RWPE2 (cell line): Measurements from ENCODE around the gene C14orf132.
A peak's percentile ranks its signal among the peaks of the same experiment; 100 is the strongest.
"Not testable (repeated sequence)": the region's sequence is repeated elsewhere in the genome, so short reads cannot be mapped to it uniquely, and the experiment has no call there.

Experiments used
- ATAC-seq: fragments of 200-7000 bp; cut with Tn5 transposase; 3 replicates; pipeline ENCODE4 v1.9.1; 2021; ENCODE audit warnings: low read depth
- DNase-seq: peaks from one replicate; pipeline ENCODE4 v3.0.0-alpha.2; 2020; ENCODE audit warnings: low spot score
- H3K27ac ChIP-seq: fragments of 450-650 bp; 2 replicates; pipeline ENCODE4 v1.5.1; 2017; ENCODE audit warnings: mild to moderate bottlenecking; ENCODE audit not compliant: poor library complexity, severe bottlenecking
- H3K27me3 ChIP-seq: fragments of 250-450 bp; sonication (Bioruptor Pico); 2 replicates; pipeline ENCODE4 v1.5.1; 2021; ENCODE audit warnings: mild to moderate bottlenecking, moderate library complexity; ENCODE audit not compliant: insufficient read depth, poor library complexity, severe bottlenecking
- H3K36me3 ChIP-seq: fragments of 250-450 bp; sonication (Bioruptor Pico); 2 replicates; pipeline ENCODE4 v1.5.1; 2020; ENCODE audit warnings: low read depth, mild to moderate bottlenecking, moderate library complexity
- H3K4me1 ChIP-seq: fragments of 250-450 bp; sonication (Bioruptor Pico); 2 replicates; pipeline ENCODE4 v1.5.1; 2021; ENCODE audit warnings: mild to moderate bottlenecking, moderate library complexity; ENCODE audit not compliant: insufficient read depth, poor library complexity, severe bottlenecking
- H3K4me3 ChIP-seq: fragments of 250-450 bp; sonication (Bioruptor Pico); 2 replicates; pipeline ENCODE4 v1.5.1; 2021; ENCODE audit warnings: mild to moderate bottlenecking, moderate library complexity; ENCODE audit not compliant: severe bottlenecking
- H3K9me3 ChIP-seq: fragments of 250-450 bp; sonication (Bioruptor Pico); 2 replicates; pipeline ENCODE4 v1.5.1; 2021; ENCODE audit warnings: mild to moderate bottlenecking, moderate library complexity; ENCODE audit not compliant: severe bottlenecking
- CTCF ChIP-seq: fragments of 450-650 bp; IDR thresholded peaks from one replicate; pipeline ENCODE4 v1.5.1; 2017; ENCODE audit warnings: mild to moderate bottlenecking, moderate library complexity; ENCODE audit not compliant: poor library complexity, severe bottlenecking

The C14orf132 gene

GRCh38 chr14:96067985-96068930, 29.1 kb downstream of the C14orf132 start:
- Histone ChIP-seq H3K9me3 (no peaks in the 10 kb centered on the region), H3K27ac (no peak overlapping the region), H3K4me1 (no peaks in the 10 kb centered on the region), H3K4me3 (no peak overlapping the region), H3K27me3 (peaks cover 24% of the 10 kb centered on the region), H3K36me3 (no peaks in the 10 kb centered on the region)
- DNase-seq (peak; percentile 51), ATAC-seq (no peak)
- no peak for TF ChIP-seq CTCF

- Histone ChIP-seq H3K9me3 (no peaks in the 10 kb centered on the region), H3K36me3 (no peaks in the 10 kb centered on the region), H3K27me3 (peaks cover 28% of the 10 kb centered on the region), H3K27ac (no peak overlapping the region), H3K4me1 (no peaks in the 10 kb centered on the region), H3K4me3 (no peak overlapping the region)
- TF ChIP-seq CTCF = no peak
- ATAC-seq = no peak
- peak; percentile 34 for DNase-seq
These were observed 30.3 kb downstream of the C14orf132 start for GRCh38 chr14:96069421-96069820.

GRCh38 chr14:96071561-96071960, 32.4 kb downstream of the C14orf132 start:
- Histone ChIP-seq H3K36me3 (no peaks in the 10 kb centered on the region), H3K4me3 (no peak overlapping the region), H3K27me3 (peaks cover 48% of the 10 kb centered on the region), H3K9me3 (no peaks in the 10 kb centered on the region), H3K27ac (no peak overlapping the region), H3K4me1 (no peaks in the 10 kb centered on the region)
- DNase-seq = peak; percentile 44
- no peak for ATAC-seq
- TF ChIP-seq CTCF = no peak

- TF ChIP-seq CTCF = no peak
- ATAC-seq (no peak), DNase-seq (peak; percentile 44)
- H3K9me3 ChIP-seq = no peaks in the 10 kb centered on the region
- peaks cover 52% of the 10 kb centered on the region for H3K27me3 ChIP-seq
- H3K4me1 ChIP-seq = no peaks in the 10 kb centered on the region
- no peak overlapping the region for H3K27ac ChIP-seq
- no peak overlapping the region for H3K4me3 ChIP-seq
- no peaks in the 10 kb centered on the region for H3K36me3 ChIP-seq
These were observed 32.9 kb downstream of the C14orf132 start for GRCh38 chr14:96072076-96072475.

- H3K27me3 ChIP-seq = peaks cover 52% of the 10 kb centered on the region
- no peaks in the 10 kb centered on the region for H3K9me3 ChIP-seq
- no peak overlapping the region for H3K27ac ChIP-seq
- TF ChIP-seq CTCF = no peak
- no peaks in the 10 kb centered on the region for H3K4me1 ChIP-seq
- no peaks in the 10 kb centered on the region for H3K36me3 ChIP-seq
- DNase-seq = no peak
- H3K4me3 ChIP-seq = no peak overlapping the region
- ATAC-seq = no peak
These were observed 33.6 kb downstream of the C14orf132 start for GRCh38 chr14:96072746-96073145.

GRCh38 chr14:96073260-96074039, 34.3 kb downstream of the C14orf132 start:
- not testable (repeated sequence) for H3K4me1 ChIP-seq, H3K36me3 ChIP-seq, H3K9me3 ChIP-seq, DNase-seq, H3K4me3 ChIP-seq, ATAC-seq, H3K27ac ChIP-seq
- peaks cover 52% of the 10 kb centered on the region for H3K27me3 ChIP-seq
